Epidermal melanocyte (primary cell): ENCODE measurements around the gene FAM187B.

Experiments
- DNase-seq: peaks from one replicate; pipeline ENCODE4 v3.0.0; 2011; ENCODE audit warnings: low spot score; ENCODE audit not compliant: insufficient read length

The FAM187B gene

GRCh38 chr19:35179830-35180229 is 48.7 kb downstream of the FAM187B start:
- DNase-seq = no peak

GRCh38 chr19:35178701-35179100 is 49.8 kb downstream of the FAM187B start:
- no peak for DNase-seq

- no peak for DNase-seq
Measured at GRCh38 chr19:35177377-35178274, 50.9 kb downstream of the FAM187B start.

- no peak for DNase-seq
Measured at GRCh38 chr19:35176181-35176570, 52.4 kb downstream of the FAM187B start.
